ENCODE data around the gene SLC26A9. TPM values are rescaled to one million over a fixed set of nuclear protein-coding genes. Genes with fewer than 3 reads are reported as not detected.

The SLC26A9 gene
- total and polyA plus RNA-seq, 2 donors (not counting 3 experiments of a cell fraction or from before 2014, with no cell fraction given) = 0.10 to 0.20 TPM

DNA sequence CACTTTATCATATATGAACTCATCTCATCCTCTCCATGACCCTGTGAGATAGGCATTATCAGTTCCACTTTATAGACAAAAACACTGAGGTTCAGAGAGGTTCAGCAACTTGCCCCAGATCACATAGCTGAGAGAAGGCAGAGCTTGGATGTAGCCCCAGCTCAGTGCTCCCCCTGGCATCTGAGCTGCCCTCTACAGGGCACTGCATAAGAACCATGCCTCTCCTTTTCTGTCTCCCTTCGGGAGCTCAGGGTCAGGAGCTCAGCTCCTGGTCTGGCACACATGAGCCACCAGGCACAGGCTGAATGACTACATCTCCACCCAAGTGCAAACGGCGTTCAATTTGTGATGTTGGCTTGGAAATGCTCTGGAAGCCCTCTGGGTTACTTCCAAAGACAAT, 43.0 kb upstream of the SLC26A9 start:
- no peak for FAIRE-seq
- ChIA-PET POLR2A (no interaction called here), CTCF (interaction anchor here (1.0 to 12.0 kb wide), 9 partner anchors 9 to 195 kb away, joined by 3 to 1606 read pairs (median 27); partner anchors contain the start of gene AVPR1B)
- BruUV-seq (replicated peaks) = no TSS peak
- DNase-seq (ENCODE audit: low read depth, low spot score) = no peak
- Histone ChIP-seq H3K9me1 (replicated peaks; ENCODE audit: control insufficient read depth, extremely low read depth, insufficient read depth, low read length) (no peaks in the 10 kb centered on the region), H3K4me1 (ENCODE audit: control insufficient read depth, extremely low read depth, insufficient read depth, low read length) (peaks cover 30% of the 10 kb centered on the region), H3K79me2 (ENCODE audit: control insufficient read depth, insufficient read depth, low read length) (no peaks in the 10 kb centered on the region), H3K27ac (ENCODE audit: insufficient read depth, low read depth, low read length) (no peak overlapping the region), H2AFZ (ENCODE audit: low read depth, low read length) (peak overlapping the region; percentile 31), H3K4me2 (ENCODE audit: insufficient read depth, low read length) (no peak overlapping the region), H3K9ac (replicated peaks; ENCODE audit: extremely low read depth, insufficient read depth, low read length) (no peak overlapping the region), H3K4me3 (replicated peaks in 1 of 3; ENCODE audit: insufficient read depth in 1 of 3, low read depth in 1 of 3, low read length in 3 of 3) (no peak overlapping the region), H3K36me3 (ENCODE audit: control insufficient read depth in 2 of 2, extremely low read depth in 1 of 2, insufficient read depth in 2 of 2, low read length in 2 of 2) (no peaks in the 10 kb centered on the region), H3K27me3 (ENCODE audit: control insufficient read depth in 2 of 2, insufficient read depth in 2 of 2, low read length in 2 of 2) (no peaks in the 10 kb centered on the region), H4K20me1 (replicated peaks; ENCODE audit: control insufficient read depth, extremely low read depth, insufficient read depth, low read length) (no peaks in the 10 kb centered on the region), H3K9me3 (replicated peaks; ENCODE audit: control insufficient read depth, insufficient read depth, low read length) (no peaks in the 10 kb centered on the region)
- intact Hi-C loops (cut with micrococcal nuclease) (no loop called here), dilution Hi-C loops (cut with MboI; ENCODE audit: extremely low pct_ligation_motif_present, low sequenced_read_pairs) (loop anchor here (25.0 kb wide), 1 partner anchor 126 kb away; the partner anchor contains the start of gene AVPR1B)
- TF ChIP-seq, protein P1, sequence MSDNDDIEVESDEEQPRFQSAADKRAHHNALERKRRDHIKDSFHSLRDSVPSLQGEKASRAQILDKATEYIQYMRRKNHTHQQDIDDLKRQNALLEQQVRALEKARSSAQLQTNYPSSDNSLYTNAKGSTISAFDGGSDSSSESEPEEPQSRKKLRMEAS (IDR thresholded peaks at IDR 0.05; ENCODE audit: insufficient read depth, insufficient read length) = no peak
- TF ChIP-seq MYC (IDR thresholded peaks at IDR 0.05; ENCODE audit: low read depth, low read length) (no peak), FOS (IDR thresholded peaks at IDR 0.05; ENCODE audit: borderline replicate concordance, insufficient read depth, low read length) (no peak)
- TF ChIP-seq, protein P2, sequence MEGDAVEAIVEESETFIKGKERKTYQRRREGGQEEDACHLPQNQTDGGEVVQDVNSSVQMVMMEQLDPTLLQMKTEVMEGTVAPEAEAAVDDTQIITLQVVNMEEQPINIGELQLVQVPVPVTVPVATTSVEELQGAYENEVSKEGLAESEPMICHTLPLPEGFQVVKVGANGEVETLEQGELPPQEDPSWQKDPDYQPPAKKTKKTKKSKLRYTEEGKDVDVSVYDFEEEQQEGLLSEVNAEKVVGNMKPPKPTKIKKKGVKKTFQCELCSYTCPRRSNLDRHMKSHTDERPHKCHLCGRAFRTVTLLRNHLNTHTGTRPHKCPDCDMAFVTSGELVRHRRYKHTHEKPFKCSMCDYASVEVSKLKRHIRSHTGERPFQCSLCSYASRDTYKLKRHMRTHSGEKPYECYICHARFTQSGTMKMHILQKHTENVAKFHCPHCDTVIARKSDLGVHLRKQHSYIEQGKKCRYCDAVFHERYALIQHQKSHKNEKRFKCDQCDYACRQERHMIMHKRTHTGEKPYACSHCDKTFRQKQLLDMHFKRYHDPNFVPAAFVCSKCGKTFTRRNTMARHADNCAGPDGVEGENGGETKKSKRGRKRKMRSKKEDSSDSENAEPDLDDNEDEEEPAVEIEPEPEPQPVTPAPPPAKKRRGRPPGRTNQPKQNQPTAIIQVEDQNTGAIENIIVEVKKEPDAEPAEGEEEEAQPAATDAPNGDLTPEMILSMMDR (IDR thresholded peaks at IDR 0.05; ENCODE audit: extremely low read depth in 1 of 2, insufficient read depth in 1 of 2, low read depth in 1 of 2, low read length in 2 of 2) = peak in 1 of 2 donors; percentile 31
